Measurements from ENCODE around the gene PCCA.

Gene PCCA

GRCh38 chr13:100532836-100533435 is 444.0 kb downstream of the PCCA start:
- in situ Hi-C loops (cut with MboI; ENCODE audit: low sequenced_read_pairs, unreplicated experiment), result no loop called here
- DNase-seq (ENCODE audit: low spot score), result no peak
- TF ChIP-seq CTCF (IDR thresholded peaks at IDR 0.05; ENCODE audit: borderline replicate concordance, control extremely low read depth, extremely low read depth, insufficient read depth, missing control alignments), result no peak

GRCh38 chr13:100533588-100534041 is 444.7 kb downstream of the PCCA start:
- TF ChIP-seq CTCF (IDR thresholded peaks at IDR 0.05; ENCODE audit: borderline replicate concordance, control extremely low read depth, extremely low read depth, insufficient read depth, missing control alignments), result no peak
- DNase-seq (ENCODE audit: low spot score), result no peak

GRCh38 chr13:100534147-100534843 is 445.4 kb downstream of the PCCA start:
- in situ Hi-C loops (cut with MboI; ENCODE audit: low sequenced_read_pairs, unreplicated experiment), result no loop called here
- DNase-seq (ENCODE audit: low spot score), result no peak
- TF ChIP-seq CTCF (IDR thresholded peaks at IDR 0.05; ENCODE audit: borderline replicate concordance, control extremely low read depth, extremely low read depth, insufficient read depth, missing control alignments), result no peak

More at GRCh38 chr13:100533588-100534041, 444.7 kb downstream of the PCCA start:
- in situ Hi-C loops (cut with MboI; ENCODE audit: low sequenced_read_pairs, unreplicated experiment), result no loop called here

GRCh38 chr13:100534911-100535310 is 446.0 kb downstream of the PCCA start:
- in situ Hi-C loops (cut with MboI; ENCODE audit: low sequenced_read_pairs, unreplicated experiment), result no loop called here
- TF ChIP-seq CTCF (IDR thresholded peaks at IDR 0.05; ENCODE audit: borderline replicate concordance, control extremely low read depth, extremely low read depth, insufficient read depth, missing control alignments), result no peak
- DNase-seq (ENCODE audit: low spot score), result no peak

- no peak for DNase-seq (ENCODE audit: low spot score)
- TF ChIP-seq CTCF (IDR thresholded peaks at IDR 0.05; ENCODE audit: borderline replicate concordance, control extremely low read depth, extremely low read depth, insufficient read depth, missing control alignments), result no peak
- in situ Hi-C loops (cut with MboI; ENCODE audit: low sequenced_read_pairs, unreplicated experiment), result no loop called here
Measured at GRCh38 chr13:100535426-100536135, 446.7 kb downstream of the PCCA start.

- in situ Hi-C loops (cut with MboI; ENCODE audit: low sequenced_read_pairs, unreplicated experiment), result no loop called here
- TF ChIP-seq CTCF (IDR thresholded peaks at IDR 0.05; ENCODE audit: borderline replicate concordance, control extremely low read depth, extremely low read depth, insufficient read depth, missing control alignments), result no peak
- no peak for DNase-seq (ENCODE audit: low spot score)
Measured at GRCh38 chr13:100536643-100537180, 447.8 kb downstream of the PCCA start.

Measured in GM13976 (cell line).